Peyer's patch (tissue), 4 donors: ENCODE measurements around the gene MAST4.

Experiments used
- POLR2A ChIP-seq, 2 donors: fragments of 450-650 bp; IDR thresholded peaks; one replicate each; pipeline ENCODE4 v1.5.1; 2017; ENCODE audit warnings: antibody characterized with exemption in 2 of 2, mild to moderate bottlenecking in 2 of 2, moderate library complexity in 2 of 2
- TF ChIP-seq, protein P1 (sequence below), 6 experiments: fragments of 450-650 bp in 4 of 6; fragments of 200-600 bp in 2 of 6; sonication (generic) in 1 of 6; IDR thresholded peaks; one replicate each; pipeline ENCODE4 v1.5.1; 2017 to 2019; ENCODE audit warnings: antibody characterized with exemption in 6 of 6, mild to moderate bottlenecking in 3 of 6, moderate library complexity in 1 of 6

DNA sequence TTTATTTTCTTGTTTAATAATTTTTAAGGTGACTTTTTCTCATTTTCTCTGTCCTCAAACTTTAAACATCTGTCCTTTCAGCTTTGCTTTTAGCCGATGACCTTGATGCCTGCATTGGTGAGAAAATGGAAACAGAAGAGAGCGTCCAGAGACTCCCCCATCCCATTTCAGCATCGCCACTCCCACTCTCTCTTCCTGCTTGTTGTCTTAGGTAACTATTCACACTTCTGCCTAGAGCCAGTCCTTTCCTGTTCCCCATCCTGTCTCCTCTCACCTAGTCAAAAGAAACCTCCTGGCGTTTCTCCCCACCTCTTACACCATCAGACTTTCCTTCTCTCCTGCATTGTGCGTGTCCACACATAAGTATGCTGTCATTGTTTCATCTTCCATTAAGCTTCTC, 124.6 kb downstream of the MAST4 start:
- no peak for TF ChIP-seq POLR2A (IDR thresholded peaks at IDR 0.05)
- TF ChIP-seq, protein P1, sequence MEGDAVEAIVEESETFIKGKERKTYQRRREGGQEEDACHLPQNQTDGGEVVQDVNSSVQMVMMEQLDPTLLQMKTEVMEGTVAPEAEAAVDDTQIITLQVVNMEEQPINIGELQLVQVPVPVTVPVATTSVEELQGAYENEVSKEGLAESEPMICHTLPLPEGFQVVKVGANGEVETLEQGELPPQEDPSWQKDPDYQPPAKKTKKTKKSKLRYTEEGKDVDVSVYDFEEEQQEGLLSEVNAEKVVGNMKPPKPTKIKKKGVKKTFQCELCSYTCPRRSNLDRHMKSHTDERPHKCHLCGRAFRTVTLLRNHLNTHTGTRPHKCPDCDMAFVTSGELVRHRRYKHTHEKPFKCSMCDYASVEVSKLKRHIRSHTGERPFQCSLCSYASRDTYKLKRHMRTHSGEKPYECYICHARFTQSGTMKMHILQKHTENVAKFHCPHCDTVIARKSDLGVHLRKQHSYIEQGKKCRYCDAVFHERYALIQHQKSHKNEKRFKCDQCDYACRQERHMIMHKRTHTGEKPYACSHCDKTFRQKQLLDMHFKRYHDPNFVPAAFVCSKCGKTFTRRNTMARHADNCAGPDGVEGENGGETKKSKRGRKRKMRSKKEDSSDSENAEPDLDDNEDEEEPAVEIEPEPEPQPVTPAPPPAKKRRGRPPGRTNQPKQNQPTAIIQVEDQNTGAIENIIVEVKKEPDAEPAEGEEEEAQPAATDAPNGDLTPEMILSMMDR (IDR thresholded peaks at IDR 0.05): no peak
